ENCODE results near the gene PRR20E.
"Not testable (repeated sequence)": the region's sequence is repeated elsewhere in the genome, so short reads cannot be mapped to it uniquely, and the experiment has no call there.

DNA sequence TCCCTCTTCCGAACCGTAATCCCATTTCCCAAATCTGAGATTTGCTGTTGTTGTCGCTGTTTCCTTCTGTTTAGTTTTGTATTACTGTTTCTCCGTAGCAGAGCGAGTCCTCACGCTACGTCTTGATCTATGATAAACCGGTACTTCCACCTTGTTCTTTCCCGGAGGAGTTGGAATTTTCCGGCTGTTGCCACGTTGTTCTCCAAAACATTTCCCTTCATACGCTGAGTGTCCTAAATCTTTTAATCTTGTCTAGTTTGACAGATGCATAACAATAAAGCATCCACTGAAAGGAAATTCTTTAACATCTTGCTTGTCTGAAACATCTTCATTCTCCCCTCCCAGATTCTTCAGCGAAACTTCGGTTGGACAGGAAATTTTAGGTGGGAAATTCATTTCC is 18.9 kb upstream of the PRR20E start:
- TF ChIP-seq POLR2A (IDR thresholded peaks at IDR 0.05; ENCODE audit: control extremely low read depth in 1 of 2, low read depth in 2 of 2, low read length in 2 of 2); YY1 (IDR thresholded peaks at IDR 0.05; ENCODE audit: low read depth, low read length); EZH2 (IDR thresholded peaks at IDR 0.05; ENCODE audit: low read depth, low read length, severe bottlenecking); RBBP5 (IDR thresholded peaks at IDR 0.05; ENCODE audit: borderline replicate concordance, low read depth, low read length); TAF1 (IDR thresholded peaks at IDR 0.05; ENCODE audit: low read depth, low read length); SP2 (IDR thresholded peaks at IDR 0.05; ENCODE audit: low read length); SRF (IDR thresholded peaks at IDR 0.05; ENCODE audit: low read depth, low read length); SP1 (IDR thresholded peaks at IDR 0.05; ENCODE audit: low read depth, low read length); HDAC6 (IDR thresholded peaks at IDR 0.05; ENCODE audit: low read depth, low read length): not testable (repeated sequence)
- TF ChIP-seq, protein P1, sequence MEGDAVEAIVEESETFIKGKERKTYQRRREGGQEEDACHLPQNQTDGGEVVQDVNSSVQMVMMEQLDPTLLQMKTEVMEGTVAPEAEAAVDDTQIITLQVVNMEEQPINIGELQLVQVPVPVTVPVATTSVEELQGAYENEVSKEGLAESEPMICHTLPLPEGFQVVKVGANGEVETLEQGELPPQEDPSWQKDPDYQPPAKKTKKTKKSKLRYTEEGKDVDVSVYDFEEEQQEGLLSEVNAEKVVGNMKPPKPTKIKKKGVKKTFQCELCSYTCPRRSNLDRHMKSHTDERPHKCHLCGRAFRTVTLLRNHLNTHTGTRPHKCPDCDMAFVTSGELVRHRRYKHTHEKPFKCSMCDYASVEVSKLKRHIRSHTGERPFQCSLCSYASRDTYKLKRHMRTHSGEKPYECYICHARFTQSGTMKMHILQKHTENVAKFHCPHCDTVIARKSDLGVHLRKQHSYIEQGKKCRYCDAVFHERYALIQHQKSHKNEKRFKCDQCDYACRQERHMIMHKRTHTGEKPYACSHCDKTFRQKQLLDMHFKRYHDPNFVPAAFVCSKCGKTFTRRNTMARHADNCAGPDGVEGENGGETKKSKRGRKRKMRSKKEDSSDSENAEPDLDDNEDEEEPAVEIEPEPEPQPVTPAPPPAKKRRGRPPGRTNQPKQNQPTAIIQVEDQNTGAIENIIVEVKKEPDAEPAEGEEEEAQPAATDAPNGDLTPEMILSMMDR (IDR thresholded peaks at IDR 0.05; ENCODE audit: control extremely low read depth in 1 of 3, insufficient read depth in 1 of 3, low read depth in 1 of 3, low read length in 3 of 3), result not testable (repeated sequence)
- TF ChIP-seq, protein P2, sequence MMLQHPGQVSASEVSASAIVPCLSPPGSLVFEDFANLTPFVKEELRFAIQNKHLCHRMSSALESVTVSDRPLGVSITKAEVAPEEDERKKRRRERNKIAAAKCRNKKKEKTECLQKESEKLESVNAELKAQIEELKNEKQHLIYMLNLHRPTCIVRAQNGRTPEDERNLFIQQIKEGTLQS (IDR thresholded peaks at IDR 0.05; ENCODE audit: insufficient read depth, low read depth, low read length), result not testable (repeated sequence)
